ENCODE data around the gene CELF1.

DNA sequence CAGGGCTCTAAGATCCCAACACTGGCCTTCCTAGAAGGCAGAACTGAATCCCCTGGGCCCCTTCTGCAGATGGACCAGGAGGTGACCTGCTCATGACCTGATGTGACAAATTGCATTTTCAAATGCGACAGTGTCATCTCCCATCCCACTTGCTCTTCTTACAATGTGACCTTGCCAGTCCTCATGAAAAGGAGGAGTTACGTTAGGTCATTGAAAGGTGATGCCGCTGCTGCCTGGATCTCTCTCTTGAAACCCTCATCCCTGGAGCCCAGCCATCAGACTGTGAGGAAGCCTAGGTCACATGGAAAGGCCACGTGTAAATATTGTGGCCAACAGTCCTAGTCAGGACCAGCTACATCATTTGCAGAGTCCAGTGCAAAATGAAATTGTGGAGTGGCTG, 47.0 kb upstream of the CELF1 start:
- TF ChIP-seq, protein P1, sequence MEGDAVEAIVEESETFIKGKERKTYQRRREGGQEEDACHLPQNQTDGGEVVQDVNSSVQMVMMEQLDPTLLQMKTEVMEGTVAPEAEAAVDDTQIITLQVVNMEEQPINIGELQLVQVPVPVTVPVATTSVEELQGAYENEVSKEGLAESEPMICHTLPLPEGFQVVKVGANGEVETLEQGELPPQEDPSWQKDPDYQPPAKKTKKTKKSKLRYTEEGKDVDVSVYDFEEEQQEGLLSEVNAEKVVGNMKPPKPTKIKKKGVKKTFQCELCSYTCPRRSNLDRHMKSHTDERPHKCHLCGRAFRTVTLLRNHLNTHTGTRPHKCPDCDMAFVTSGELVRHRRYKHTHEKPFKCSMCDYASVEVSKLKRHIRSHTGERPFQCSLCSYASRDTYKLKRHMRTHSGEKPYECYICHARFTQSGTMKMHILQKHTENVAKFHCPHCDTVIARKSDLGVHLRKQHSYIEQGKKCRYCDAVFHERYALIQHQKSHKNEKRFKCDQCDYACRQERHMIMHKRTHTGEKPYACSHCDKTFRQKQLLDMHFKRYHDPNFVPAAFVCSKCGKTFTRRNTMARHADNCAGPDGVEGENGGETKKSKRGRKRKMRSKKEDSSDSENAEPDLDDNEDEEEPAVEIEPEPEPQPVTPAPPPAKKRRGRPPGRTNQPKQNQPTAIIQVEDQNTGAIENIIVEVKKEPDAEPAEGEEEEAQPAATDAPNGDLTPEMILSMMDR (IDR thresholded peaks at IDR 0.05), result no peak
- no peak for TF ChIP-seq POLR2A (IDR thresholded peaks at IDR 0.05)
